PC-9 (cell line): Measurements from ENCODE around the gene RAPGEF1.

Source experiments
- CTCF ChIP-seq: fragments of 200-600 bp; sonication (generic); conservative IDR thresholded peaks from 2 replicates; pipeline ENCODE4 v1.6.1; 2017; ENCODE audit warnings: mixed run types, antibody characterized with exemption, mild to moderate bottlenecking, moderate library complexity
- EZH2 ChIP-seq: fragments of 200-600 bp; sonication (generic); IDR thresholded peaks from 2 replicates; pipeline ENCODE4 v1.8.0; 2017; ENCODE audit warnings: antibody characterized with exemption, low read depth

GRCh38 chr9:131607591-131607990, 132.3 kb downstream of the RAPGEF1 start:
- no peak for TF ChIP-seq CTCF
- no peak for TF ChIP-seq EZH2
